ENCODE measurements around the gene PTPRT. TPM values are rescaled to one million over a fixed set of nuclear protein-coding genes. Genes with fewer than 3 reads are reported as not detected.

PTPRT gene
- total and polyA plus RNA-seq, 2 experiments from 2014 or later: not detected

GRCh38 chr20:42368910-42369309, 820.8 kb downstream of the PTPRT start (continued):
- TF ChIP-seq, protein P1, sequence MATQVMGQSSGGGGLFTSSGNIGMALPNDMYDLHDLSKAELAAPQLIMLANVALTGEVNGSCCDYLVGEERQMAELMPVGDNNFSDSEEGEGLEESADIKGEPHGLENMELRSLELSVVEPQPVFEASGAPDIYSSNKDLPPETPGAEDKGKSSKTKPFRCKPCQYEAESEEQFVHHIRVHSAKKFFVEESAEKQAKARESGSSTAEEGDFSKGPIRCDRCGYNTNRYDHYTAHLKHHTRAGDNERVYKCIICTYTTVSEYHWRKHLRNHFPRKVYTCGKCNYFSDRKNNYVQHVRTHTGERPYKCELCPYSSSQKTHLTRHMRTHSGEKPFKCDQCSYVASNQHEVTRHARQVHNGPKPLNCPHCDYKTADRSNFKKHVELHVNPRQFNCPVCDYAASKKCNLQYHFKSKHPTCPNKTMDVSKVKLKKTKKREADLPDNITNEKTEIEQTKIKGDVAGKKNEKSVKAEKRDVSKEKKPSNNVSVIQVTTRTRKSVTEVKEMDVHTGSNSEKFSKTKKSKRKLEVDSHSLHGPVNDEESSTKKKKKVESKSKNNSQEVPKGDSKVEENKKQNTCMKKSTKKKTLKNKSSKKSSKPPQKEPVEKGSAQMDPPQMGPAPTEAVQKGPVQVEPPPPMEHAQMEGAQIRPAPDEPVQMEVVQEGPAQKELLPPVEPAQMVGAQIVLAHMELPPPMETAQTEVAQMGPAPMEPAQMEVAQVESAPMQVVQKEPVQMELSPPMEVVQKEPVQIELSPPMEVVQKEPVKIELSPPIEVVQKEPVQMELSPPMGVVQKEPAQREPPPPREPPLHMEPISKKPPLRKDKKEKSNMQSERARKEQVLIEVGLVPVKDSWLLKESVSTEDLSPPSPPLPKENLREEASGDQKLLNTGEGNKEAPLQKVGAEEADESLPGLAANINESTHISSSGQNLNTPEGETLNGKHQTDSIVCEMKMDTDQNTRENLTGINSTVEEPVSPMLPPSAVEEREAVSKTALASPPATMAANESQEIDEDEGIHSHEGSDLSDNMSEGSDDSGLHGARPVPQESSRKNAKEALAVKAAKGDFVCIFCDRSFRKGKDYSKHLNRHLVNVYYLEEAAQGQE (IDR thresholded peaks at IDR 0.05; ENCODE audit: unreplicated experiment): no peak
- no peak for TF ChIP-seq POLR2AphosphoS5 (IDR thresholded peaks at IDR 0.05; ENCODE audit: low read depth)
- TF ChIP-seq NANOG (IDR thresholded peaks at IDR 0.05; ENCODE audit: borderline replicate concordance): no peak
- TF ChIP-seq JUNB (IDR thresholded peaks at IDR 0.05; ENCODE audit: unreplicated experiment): no peak

DNA sequence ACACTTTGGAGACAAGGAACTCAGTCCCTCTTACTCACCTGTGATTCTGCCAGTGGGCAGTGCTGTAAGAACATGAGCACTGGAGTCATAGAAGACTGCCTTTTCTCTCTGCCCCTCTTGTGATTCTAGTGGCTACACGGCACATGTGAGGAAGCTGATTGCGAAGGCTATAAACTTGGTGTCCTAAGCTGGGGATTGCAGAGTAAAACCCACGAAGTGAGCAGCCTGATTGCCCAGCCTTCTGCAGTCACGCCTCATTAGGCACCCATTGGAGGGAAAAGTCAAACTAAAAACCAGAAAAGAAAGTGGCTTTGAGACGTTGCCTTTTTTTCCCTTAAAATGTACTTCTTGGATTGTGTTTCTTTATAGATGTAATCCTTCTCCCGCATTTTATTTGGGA, 823.1 kb downstream of the PTPRT start:
- DNase-seq (ENCODE audit: low spot score) (no peak), ATAC-seq (no peak)
- H3K36me3 Mint-ChIP-seq (ENCODE audit: low read depth): peaks cover 50% of the 10 kb centered on the region
- no peaks in the 10 kb centered on the region; the same call in 2 of the 3 replicates for H3K4me1 Mint-ChIP-seq
- Histone ChIP-seq H3K79me2 (replicated peaks; ENCODE audit: insufficient read depth) (no peaks in the 10 kb centered on the region), H3K27ac (ENCODE audit: low read depth) (no peak overlapping the region), H3K4me3 (no peak overlapping the region), H2AFZ (no peak overlapping the region), H3K27me3 (ENCODE audit: insufficient read depth) (no peaks in the 10 kb centered on the region), H3K4me1 (ENCODE audit: insufficient read depth) (no peaks in the 10 kb centered on the region), H4K20me1 (replicated peaks; ENCODE audit: insufficient read depth) (no peaks in the 10 kb centered on the region), H3F3A (replicated peaks; ENCODE audit: low read depth) (no peaks in the 10 kb centered on the region), H3K36me3 (ENCODE audit: insufficient read depth) (peaks cover 7% of the 10 kb centered on the region; the same call in 1 of the 2 replicates), H3K9me2 (ENCODE audit: insufficient read depth) (no peaks in the 10 kb centered on the region), H3K4me2 (no peak overlapping the region)
- H3K27ac Mint-ChIP-seq: no peak overlapping the region
- TF ChIP-seq JUNB (IDR thresholded peaks at IDR 0.05; ENCODE audit: unreplicated experiment) (no peak), ETS1 (IDR thresholded peaks at IDR 0.05) (no peak), NANOG (IDR thresholded peaks at IDR 0.05; ENCODE audit: borderline replicate concordance) (no peak), STAT1 (IDR thresholded peaks at IDR 0.05; ENCODE audit: unreplicated experiment) (no peak)
- H3K27me3 Mint-ChIP-seq (ENCODE audit: insufficient read depth, low read depth, poor library complexity): peaks cover 8% of the 10 kb centered on the region
- H3K9me3 Mint-ChIP-seq: peaks cover 94% of the 10 kb centered on the region
- no peak overlapping the region for H3K4me3 Mint-ChIP-seq

DNA sequence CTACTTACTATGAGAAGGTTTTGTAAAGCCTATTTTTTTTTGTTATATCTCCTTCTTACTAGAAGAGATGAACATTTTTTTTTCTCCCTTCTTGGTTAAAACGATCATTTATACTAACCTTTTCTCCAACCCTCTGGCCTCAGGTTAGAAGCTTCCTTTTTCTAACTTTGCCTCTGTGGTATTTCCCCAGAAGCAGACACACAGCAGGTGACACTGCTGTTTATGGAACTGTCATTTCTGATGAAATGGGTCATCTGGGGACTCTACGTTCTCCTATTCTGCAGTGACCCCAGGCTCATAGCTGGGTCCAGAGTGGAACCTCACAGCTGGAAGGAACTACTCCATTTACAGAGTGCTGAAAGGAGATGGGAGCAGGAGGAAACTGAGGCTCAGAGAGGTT, 825.3 kb downstream of the PTPRT start:
- Histone ChIP-seq H2AFZ (no peak overlapping the region), H3F3A (replicated peaks; ENCODE audit: low read depth) (no peaks in the 10 kb centered on the region), H3K27ac (ENCODE audit: low read depth) (no peak overlapping the region), H3K4me1 (ENCODE audit: insufficient read depth) (no peaks in the 10 kb centered on the region), H3K9me2 (ENCODE audit: insufficient read depth) (no peaks in the 10 kb centered on the region), H3K27me3 (ENCODE audit: insufficient read depth) (no peaks in the 10 kb centered on the region), H3K4me3 (no peak overlapping the region), H4K20me1 (replicated peaks; ENCODE audit: insufficient read depth) (no peaks in the 10 kb centered on the region), H3K36me3 (ENCODE audit: insufficient read depth) (peaks cover 12% of the 10 kb centered on the region; the same call in 1 of the 2 replicates), H3K4me2 (no peak overlapping the region), H3K79me2 (replicated peaks; ENCODE audit: insufficient read depth) (no peaks in the 10 kb centered on the region)
- Mint-ChIP-seq H3K27ac (no peak overlapping the region), H3K4me3 (no peak overlapping the region), H3K4me1 (no peaks in the 10 kb centered on the region; the same call in 2 of the 3 replicates), H3K9me3 (peaks cover 92% of the 10 kb centered on the region), H3K36me3 (ENCODE audit: low read depth) (peaks cover 42% of the 10 kb centered on the region), H3K27me3 (ENCODE audit: insufficient read depth, low read depth, poor library complexity) (peaks cover 8% of the 10 kb centered on the region)
- TF ChIP-seq JUNB (IDR thresholded peaks at IDR 0.05; ENCODE audit: unreplicated experiment): no peak
- no peak for TF ChIP-seq CTCF (conservative IDR thresholded peaks at IDR 0.05; ENCODE audit: low read depth in 2 of 2)
- no peak for TF ChIP-seq POLR2AphosphoS5 (IDR thresholded peaks at IDR 0.05; ENCODE audit: low read depth)
- no peak for TF ChIP-seq ETS1 (IDR thresholded peaks at IDR 0.05)
- no peak for TF ChIP-seq STAT1 (IDR thresholded peaks at IDR 0.05; ENCODE audit: unreplicated experiment)
- DNase-seq (ENCODE audit: low spot score): no peak
- ATAC-seq: no peak
